Ovary (tissue), 3 donors: ENCODE data around the gene TENM4.

ENCODE experiments used
- POLR2A ChIP-seq: fragments of 450-650 bp; IDR thresholded peaks from one replicate; pipeline ENCODE4 v1.6.1; 2017; ENCODE audit warnings: antibody characterized with exemption, mild to moderate bottlenecking, moderate library complexity
- TF ChIP-seq, protein P1 (sequence below), 3 donors: fragments of 450-650 bp in 2 of 3; fragments of 200-600 bp in 1 of 3; IDR thresholded peaks; one replicate each; pipeline versions ENCODE4 v1.5.1 to v1.8.0; 2016 to 2022; ENCODE audit warnings: antibody characterized with exemption in 3 of 3, mild to moderate bottlenecking in 1 of 3
- donor health status: DM: no; HTN: no; CAD: no.

DNA sequence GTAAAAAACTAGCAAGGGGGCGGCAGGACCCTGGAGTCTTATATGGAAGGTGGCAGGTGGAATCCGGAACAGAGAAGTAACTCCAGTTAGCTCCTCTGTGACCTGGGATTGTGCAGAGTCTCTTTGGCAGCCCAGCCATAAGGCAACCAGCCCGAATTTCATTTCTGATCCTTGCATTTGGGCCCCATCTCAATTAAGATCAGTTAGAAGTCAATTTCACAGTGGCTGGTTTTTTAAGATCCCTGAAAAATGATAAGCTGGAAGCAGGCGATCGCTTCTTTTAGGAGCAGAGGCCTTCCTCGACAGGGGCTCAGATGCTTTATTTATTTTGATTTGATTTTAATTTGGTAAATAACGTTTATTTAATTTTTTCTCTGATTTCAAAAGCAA, 199.0 kb downstream of the TENM4 start:
- TF ChIP-seq, protein P1, sequence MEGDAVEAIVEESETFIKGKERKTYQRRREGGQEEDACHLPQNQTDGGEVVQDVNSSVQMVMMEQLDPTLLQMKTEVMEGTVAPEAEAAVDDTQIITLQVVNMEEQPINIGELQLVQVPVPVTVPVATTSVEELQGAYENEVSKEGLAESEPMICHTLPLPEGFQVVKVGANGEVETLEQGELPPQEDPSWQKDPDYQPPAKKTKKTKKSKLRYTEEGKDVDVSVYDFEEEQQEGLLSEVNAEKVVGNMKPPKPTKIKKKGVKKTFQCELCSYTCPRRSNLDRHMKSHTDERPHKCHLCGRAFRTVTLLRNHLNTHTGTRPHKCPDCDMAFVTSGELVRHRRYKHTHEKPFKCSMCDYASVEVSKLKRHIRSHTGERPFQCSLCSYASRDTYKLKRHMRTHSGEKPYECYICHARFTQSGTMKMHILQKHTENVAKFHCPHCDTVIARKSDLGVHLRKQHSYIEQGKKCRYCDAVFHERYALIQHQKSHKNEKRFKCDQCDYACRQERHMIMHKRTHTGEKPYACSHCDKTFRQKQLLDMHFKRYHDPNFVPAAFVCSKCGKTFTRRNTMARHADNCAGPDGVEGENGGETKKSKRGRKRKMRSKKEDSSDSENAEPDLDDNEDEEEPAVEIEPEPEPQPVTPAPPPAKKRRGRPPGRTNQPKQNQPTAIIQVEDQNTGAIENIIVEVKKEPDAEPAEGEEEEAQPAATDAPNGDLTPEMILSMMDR (IDR thresholded peaks at IDR 0.05), result no peak
- TF ChIP-seq POLR2A, result no peak
